GM21367 (cell line): ENCODE data around the gene GPX5.
"Not testable (repeated sequence)": the region's sequence is repeated elsewhere in the genome, so short reads cannot be mapped to it uniquely, and the experiment has no call there.

Source experiments
- ATAC-seq: cut with Tn5 transposase; IDR thresholded peaks from one replicate; pipeline ENCODE4 v1.9.1; 2021; ENCODE audit not compliant: unreplicated experiment

GPX5 gene

DNA sequence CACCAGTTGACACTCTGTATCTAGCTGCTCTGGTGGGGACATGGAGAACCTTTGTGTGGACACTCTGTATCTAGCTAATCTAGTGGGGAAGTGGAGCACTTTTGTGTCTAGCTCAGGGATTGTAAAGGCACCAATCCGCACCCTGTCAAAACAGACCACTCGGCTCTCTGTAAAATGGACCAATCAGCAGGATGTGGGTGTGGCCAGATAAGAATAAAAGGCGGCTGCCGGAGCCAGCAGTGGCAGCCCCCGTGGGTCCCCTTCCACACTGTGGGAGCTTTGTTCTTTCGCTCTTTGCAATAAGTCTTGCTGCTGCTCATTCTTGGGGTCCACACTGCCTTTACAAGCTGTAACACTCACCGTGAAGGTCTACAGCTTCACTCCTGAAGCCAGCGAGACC lies 13.3 kb upstream of the GPX5 start:
- ATAC-seq = not testable (repeated sequence)

- ATAC-seq = no peak
These were observed 10.0 kb upstream of the GPX5 start, which contains the start of gene GPX6 for GRCh38 chr6:28515676-28516075. TSS of gene GPX6 (minus strand) at chr6:28515793. CDS start at chr6:28515743, 50 bp downstream.

DNA sequence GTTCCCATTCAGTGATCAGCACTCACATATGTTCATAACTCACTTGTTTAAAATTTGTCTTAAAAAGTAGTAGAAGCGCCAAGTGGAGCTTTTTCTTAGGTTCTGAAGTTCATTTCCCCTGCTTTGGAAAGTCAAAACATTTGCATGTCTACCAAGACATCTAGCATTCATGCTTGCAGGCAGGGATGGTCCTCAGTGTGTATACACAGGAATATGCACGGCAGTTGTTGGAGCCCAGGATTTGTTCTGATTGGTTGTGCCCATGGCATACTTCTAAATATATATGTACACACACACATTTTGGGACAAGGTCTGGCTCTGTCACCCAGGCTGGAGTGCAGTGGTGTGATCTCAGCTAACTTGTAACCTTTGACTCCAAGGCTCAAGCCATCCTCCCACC lies 7.7 kb upstream of the GPX5 start:
- no peak for ATAC-seq

DNA sequence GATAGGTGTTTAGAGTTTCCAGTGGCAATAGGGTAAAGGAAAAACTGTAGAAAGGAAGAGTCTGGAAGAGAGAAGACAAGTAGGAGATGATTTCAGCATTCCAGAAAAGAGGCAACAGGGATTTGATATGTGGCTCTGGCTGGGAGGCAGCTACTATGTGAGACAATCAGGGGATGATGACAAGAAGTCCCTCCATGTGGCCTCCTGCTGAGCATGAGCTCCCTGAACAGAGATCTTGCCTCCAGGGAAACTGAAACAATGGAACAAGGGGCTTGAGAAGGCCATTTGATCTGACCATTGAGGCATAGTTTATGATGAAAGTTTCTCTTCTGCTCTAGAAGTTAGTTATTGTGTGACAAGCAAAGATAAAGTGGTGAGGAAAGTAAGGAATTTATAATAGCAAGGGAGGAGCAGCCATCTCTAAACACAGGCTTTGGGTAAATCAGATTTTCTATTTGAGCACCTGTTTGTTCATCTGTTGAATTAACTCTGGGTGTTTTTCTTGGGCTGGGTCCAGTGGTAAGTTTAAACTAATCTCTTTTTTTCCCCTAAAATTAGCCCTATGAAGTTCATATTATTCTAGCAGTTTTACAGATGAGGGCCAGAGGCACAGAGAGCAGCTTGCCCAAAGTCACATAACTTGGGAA lies 3.0 kb upstream of the GPX5 start:
- ATAC-seq = no peak

DNA sequence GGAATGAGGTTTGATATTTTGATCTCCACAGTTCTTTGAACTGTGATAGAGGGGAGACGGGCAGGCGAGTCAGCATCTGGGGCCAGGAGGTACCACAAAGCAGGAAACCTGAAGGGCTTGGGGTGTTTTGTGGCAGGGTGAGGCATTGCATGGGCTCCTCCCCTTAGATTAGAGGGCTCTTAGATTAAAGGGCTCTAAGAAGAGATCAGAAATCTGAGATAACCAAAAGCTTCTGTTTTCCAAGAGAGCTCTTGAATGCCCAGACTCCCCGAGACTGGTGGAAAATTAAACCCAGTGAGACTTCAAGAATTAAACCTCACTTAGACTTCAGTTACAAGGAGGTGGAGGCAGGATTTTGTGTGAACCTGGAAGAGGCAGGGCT lies 2.4 kb upstream of the GPX5 start:
- ATAC-seq = no peak

GRCh38 chr6:28530777-28531176 lies 5.1 kb downstream of the GPX5 start:
- ATAC-seq = no peak

GRCh38 chr6:28531479-28532128 lies 5.9 kb downstream of the GPX5 start:
- no peak for ATAC-seq

DNA sequence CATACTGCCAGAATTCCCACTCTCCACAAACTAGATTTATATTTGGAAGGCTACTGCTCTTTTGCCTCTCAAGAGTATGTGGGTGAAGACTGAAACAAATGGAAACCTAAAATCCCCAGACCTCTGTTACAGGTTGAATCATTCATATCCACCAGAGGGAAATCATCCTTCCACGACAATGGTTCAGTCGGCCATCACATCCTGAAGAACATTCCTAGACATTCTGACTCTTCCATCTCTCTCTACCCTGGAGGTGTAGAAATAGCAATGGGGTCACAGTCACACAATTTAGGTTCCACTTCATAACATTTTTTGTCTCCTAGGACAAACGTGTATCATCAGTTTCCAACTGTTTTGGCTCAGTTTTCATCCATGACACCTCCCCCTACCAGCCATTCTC lies 8.6 kb downstream of the GPX5 start:
- no peak for ATAC-seq

DNA sequence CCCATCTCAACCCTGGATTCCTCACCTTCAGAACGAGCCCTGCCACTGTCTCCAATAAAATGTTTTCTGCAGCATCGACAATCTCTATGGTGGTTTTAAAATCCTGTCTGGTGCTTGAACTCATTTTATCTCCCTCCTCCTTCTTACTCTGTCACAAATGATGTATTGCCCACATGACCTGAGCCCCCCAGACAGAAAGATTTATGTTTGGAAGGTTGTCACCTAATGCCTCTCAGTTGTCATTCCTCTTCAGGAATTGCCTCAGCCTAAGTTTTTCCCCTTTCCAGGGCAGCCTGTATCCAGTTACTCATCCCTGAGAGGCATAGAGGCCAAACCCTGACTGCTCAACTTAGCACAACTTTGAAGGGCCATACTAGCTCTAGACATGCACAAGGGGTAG lies 9.2 kb downstream of the GPX5 start:
- no peak for ATAC-seq

- no peak for ATAC-seq
These were observed 11.4 kb downstream of the GPX5 start for GRCh38 chr6:28537065-28537464.

- no peak for ATAC-seq
These were observed 11.9 kb downstream of the GPX5 start for GRCh38 chr6:28537509-28538140.

GRCh38 chr6:28541996-28542395 lies 16.3 kb downstream of the GPX5 start:
- no peak for ATAC-seq

GRCh38 chr6:28542440-28543296 lies 17.0 kb downstream of the GPX5 start:
- ATAC-seq = peak; percentile 51

GRCh38 chr6:28543651-28544610 lies 18.2 kb downstream of the GPX5 start:
- peak; percentile 39 for ATAC-seq

- ATAC-seq = no peak
These were observed 20.3 kb downstream of the GPX5 start for GRCh38 chr6:28545955-28546354.

DNA sequence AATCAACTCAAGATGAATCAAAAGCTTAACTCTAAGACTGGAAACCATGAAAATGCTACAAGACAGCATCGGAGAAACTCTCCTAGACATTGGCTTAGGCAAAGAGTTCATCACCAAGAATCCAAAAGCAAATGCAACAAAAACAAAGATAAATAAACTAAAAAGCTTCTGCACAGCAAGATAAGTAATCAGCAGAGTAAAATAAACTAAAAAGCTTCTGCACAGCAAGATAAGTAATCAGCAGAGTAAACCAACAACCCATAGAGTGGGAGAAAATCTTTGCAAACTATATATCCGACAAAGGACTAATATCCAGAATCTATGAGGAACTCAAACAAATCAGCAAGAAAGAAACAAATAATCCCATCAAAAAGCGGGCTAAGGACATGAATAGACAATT lies 21.3 kb downstream of the GPX5 start:
- ATAC-seq = not testable (repeated sequence)

DNA sequence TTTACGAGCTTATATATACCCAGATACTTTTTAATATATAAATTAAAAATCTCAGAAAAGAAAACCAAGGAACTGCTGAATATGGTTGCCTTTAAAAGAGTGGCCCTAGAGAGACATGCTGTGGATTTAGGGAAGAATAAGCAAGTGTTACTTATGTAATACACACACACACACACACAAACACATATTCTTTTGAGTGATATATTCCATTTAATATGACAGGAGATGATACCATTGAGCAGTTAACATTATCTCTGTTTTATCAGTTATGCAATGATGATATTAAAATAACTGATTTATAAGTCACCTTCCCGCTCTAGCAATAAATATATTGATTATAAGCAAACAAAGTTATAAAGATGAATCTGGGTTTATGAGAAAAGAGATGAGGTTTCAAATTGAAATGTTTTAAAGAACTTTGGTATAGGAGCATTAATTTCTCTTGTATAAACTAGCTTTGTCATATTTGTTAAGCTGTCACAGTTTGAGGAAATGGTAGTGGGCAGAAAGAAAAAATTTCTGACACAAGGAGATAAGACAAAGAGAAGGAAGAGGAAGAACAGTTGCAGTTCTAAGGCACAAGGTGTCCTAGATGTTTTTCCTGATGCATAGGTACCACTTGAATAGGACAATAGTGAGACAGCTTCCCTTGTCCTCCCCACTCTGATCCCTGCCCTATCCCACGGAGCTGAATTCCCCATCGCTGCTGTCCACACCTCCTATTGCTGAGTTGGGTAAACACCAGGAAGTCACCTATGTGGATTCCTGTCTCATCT lies 26.4 kb downstream of the GPX5 start:
- ATAC-seq = no peak

GRCh38 chr6:28553384-28553985 lies 27.8 kb downstream of the GPX5 start:
- ATAC-seq = no peak
